ENCODE measurements around the gene YBX3.

Gene YBX3

DNA sequence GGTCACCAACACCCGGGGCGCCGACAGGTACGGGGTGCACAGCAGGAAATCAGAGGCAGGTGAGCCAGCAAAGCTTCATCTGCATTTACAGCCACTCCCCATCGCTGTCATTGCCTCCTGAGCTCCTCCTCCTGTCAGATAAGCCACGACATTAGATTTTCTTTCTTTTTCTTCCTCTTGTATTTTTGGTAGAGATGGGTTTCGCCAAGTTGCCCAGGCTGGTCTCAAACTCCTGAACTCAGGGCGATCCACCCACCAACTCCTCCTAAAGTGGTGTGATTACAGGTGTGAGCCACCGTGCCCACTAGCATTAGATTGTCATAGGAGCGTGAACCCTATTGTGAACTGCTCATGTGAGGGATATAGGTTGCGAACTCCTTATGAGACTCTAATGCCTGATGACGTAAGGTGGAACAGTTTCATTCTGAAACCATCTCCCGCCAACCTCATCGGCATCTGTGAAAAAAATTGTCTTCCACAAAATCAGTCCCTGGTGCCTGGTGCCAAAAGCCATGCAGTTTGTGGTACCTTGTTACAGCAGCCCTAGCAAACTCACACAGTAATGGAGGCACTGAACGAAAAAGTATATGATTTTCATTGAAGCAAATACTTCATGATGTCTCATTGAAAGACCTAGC, 50.8 kb downstream of the YBX3 start:
- DNase-seq (ENCODE audit: low read depth in 1 of 2, low spot score in 1 of 2): no peak

DNA sequence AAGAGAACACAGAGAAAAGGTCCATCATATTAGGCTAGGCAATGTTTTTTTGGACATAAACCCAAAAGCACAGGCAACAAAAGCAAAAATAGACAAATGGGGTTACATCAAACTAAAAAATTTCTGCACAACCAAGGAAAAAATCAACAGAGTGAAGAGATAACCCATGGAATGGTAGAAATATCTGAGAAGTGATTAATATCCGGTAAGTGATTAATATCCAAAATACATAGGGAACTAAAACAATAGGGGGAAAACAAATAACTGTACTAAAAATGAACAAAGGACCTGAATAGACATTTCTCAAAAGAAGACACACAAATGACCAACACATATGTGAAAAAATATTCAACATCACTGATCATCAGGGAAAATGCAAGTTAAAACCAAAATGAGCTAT, 53.6 kb downstream of the YBX3 start:
- DNase-seq (ENCODE audit: low read depth in 1 of 2, low spot score in 1 of 2): no peak

DNA sequence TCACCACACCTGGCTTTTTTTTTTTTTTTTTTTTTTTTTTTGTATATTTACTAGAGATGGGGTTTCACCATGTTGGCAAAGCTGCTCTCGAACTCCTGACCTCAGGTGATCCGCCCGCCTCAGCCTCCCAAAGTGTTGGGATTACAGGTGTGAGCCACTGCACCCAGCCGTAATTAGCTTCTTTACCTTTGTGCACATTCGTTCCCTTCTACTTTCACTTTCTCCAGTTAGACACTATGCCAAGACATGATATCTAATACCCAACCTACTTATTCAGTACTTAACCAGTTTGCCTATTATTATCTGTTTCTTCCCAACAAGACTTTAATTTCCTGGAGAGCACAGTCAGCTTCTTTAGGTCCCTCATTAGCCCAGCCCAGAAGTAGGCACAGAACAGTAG, 54.6 kb downstream of the YBX3 start:
- DNase-seq (ENCODE audit: low read depth in 1 of 2, low spot score in 1 of 2): no peak

DNA sequence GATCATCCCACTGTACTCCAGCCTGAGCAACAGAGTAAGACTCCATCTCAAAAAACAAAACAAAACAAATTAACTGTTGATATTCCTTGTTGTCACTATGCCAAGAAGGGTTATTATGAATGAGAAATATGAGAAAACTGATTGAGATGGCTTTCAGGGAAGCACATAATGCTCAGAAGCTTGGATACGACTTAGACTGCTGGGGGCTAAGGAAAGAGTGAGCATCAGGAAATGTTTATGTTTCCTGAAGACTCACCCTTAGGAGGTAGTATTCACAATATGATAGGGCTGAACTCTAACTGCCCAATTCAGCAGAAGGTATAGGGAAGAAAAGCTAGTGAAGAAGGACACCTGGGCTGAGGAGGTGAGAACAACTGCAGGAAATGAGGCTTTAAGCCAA, 55.5 kb downstream of the YBX3 start:
- DNase-seq (ENCODE audit: low read depth in 1 of 2, low spot score in 1 of 2): no peak

DNA sequence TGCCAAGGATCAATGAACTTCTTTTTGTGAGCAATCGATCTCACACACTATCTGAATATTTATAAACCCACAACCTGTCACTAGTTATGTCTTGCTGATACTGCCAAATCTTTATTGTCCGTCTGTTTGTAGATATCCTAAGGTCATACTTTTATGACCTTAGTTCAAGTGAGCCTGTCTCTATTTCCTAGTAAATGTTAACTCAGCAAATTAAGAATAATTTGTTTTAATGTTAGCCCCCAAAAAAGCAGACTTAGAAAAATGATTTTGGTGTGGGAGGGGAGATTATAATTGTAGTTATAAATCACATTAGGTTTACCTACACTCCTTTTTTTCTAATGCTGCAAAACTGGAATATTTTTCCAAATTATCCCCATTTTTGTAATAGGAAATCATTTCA, 58.6 kb downstream of the YBX3 start:
- DNase-seq (ENCODE audit: low read depth in 1 of 2, low spot score in 1 of 2): no peak

DNA sequence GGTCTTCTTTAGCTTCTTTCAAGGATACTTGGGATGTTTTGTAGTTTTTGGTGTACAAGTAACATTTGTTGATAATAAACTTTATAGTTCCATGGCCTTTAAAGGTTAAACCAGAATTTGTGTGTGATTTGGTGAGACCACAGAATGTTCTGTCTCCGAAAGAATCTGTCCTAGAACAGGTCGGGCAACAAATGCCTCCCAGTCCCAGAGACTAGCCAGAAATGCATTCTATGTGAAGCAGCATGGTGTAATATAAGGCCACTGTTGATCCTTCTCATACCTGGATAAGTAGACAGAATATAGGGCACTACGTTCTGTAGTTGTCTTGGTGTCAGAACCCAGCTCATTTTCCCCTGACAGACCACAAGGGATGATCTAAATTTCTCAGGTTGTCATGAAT, 59.3 kb downstream of the YBX3 start:
- DNase-seq (ENCODE audit: low read depth in 1 of 2, low spot score in 1 of 2): no peak

DNA sequence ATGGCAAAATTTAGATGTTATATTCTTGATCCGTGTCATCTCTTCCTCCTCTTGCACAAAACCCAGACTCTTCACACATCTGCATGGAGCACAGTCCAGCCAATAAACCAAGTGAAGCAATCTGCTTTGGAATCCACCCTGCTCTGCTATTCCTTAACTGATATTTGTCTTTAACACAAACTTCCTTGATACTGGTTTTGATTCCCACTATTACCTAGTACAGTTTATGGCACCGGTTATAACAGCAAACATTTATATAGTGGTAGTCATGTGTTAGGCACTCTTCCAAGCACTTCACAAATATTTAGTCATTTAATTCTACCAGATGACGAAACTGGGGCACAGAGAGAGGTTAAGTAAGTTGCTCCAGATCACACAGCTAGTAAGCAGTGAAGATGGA, 61.8 kb downstream of the YBX3 start:
- no peak for DNase-seq (ENCODE audit: low read depth in 1 of 2, low spot score in 1 of 2)

DNA sequence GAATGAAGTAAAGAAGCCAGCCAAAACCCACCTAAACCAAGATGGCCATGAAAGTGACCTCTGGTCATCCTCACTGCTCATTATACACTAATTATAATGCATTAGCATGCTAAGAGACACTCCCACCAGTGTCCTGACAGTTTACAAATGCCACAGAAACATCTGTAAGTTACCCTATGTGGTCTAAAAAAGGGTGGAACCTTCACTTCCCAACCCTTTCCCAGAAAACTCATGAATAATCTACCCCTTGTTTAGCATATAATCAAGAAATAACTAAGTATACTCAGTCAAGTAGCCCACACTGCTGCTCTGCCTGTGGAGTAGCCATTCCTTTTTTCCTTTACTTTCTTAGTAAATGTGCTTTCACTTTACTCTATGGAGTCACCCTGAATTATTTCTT, 69.1 kb downstream of the YBX3 start:
- DNase-seq (ENCODE audit: low read depth in 1 of 2, low spot score in 1 of 2): no peak

DNA sequence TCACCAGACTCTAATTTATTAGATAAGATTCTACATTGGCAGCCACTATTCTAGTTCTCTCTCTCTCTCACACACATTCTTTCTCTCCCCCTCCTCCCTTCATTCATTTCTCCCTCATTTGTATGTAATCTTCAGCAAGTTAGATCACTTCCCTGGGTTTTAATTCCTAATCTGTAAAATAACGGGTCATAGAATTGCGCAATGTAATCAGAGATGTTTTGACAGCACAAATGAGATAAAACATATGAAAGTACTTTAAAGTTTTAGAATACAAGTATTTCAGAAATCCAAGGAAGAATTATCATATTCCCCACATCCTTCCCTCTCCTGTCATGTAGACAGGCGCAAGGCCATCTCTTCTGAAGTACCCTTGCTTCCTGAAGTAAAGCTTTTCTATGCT, 70.9 kb downstream of the YBX3 start:
- DNase-seq (ENCODE audit: low read depth in 1 of 2, low spot score in 1 of 2): no peak
